Stimulated activated CD4-positive, alpha-beta T cell treated with anti-CD3 and anti-CD28 coated beads, Interleukin-1b, Interleukin-23, amount 100 ng/mL, for 48 hours (primary cell): ENCODE results near the gene PDE6A.

Experiments used
- DNase-seq: peaks from one replicate; pipeline ENCODE4 v3.0.0-alpha.2; 2020

The PDE6A gene

DNA sequence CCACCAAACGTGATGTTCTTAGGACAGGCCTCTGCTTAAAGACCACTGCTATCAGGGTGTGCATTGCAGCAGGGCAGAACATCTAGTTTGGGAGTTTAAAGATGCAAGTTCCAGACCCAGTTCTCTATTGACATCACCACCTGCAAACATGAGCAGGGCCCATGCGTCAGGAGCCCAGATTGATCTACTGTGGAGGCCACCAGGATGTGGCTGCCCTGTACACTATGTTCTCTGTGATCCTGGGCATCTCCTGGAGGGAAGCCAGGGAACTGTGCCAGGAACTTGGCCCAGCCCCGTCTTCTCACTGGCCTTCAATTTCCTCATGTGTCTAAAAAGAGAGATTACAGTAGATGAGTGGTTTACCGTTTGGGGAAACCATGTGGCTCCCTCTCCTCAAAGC is 87.1 kb downstream of the PDE6A start:
- no peak for DNase-seq

DNA sequence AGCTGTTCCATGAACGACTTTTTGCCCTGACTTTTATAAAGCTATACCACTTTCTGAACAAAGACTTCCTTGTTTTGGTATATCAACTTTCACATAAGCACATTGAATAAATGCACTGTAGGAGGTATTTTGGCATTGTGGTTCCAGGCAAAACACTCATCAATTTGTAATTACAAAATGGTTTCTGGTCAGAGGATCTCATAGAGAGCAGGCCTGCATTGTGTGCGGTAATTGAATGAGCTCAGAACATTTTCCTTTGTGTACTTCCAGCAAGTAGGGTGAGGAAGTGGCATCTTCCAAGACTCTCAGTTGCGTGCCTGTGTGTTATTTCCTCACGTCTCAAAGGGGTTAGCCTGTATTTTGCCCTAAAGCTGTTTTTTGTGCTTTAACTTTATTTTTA is 89.2 kb downstream of the PDE6A start:
- no peak for DNase-seq

DNA sequence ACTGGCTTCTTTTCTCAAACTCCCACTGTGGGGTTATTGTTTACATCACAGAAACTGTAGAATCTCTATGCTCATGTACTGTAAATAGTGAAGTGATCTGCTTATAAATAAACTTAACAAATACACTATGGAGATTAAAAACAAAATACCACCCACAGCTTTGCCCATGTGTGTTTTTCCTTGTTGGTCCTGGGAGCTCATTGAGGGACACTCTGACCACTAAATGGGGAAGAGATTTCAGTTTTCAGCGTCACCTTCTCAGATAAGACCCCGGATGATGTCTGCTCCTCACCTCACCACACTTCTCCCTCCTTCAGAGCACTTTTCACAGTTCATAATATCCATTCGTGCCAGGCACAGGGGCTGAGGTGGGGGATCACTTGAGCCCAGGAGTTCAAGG is 89.7 kb downstream of the PDE6A start:
- DNase-seq = no peak

DNA sequence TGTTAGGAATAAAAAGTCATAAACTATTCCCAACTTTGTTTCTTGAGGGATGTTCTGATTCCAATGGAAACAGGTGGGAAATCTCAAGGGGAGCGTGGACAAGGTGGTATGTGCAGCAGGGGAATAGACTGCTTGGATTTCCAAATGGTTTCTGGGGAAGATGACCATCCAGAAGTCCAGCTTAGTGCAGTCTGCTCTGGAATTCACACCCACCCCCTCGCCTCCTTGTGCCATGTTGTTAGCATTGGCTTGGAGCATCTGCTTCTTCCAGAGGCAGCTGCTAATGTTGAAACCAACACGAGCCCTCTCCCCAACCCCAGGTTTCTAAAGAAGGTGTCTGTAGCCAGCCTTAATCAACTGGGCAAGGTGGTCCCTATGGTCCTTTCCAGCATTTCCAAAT is 90.9 kb downstream of the PDE6A start:
- no peak for DNase-seq

DNA sequence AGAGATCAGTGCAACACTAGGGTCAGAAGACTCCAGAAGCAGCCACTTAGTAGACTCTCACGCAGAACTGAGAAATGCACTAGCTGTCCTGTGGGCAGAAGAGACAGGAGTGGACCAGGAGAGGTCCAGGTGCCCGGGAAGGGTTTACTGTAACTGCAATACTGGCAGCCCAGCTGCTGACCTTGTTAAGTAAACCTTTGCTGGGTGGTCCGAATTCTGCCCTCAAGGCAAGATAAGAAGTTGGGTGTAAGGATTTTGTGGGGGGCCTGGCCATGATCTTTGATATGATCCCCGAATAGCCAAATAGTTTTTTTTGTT is 91.3 kb downstream of the PDE6A start:
- no peak for DNase-seq

DNA sequence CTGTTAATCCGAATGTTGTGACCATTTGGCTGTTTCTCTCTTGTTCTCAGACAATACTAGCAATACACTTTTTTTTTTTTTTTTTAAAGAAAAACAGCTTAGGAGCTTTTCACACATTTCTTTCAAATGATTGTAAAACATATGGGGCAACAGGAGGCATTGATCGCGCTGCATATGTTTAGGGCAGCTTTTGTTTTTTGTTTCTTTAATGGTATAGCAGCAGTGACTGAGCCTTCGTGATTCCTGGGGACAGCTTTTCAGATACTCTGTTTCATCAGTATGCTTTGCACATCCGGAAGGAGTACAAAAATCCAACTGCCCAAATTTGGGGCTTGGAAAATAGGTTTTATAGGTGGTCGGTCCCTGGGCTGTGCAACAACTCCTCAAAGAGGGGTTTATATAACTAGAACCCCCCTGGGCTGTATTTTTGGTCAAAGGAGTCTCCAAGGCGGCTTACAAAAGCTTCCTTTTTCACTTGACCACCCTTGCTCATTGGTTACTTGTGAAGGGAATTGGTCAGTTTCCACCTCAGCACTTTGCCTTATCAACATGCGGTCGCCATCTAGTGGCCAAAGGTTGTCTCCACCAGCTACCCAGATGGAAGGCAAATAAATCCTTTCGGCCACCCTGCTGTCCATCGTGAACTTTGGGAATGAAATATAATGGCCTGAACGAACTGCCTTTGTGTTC is 91.8 kb downstream of the PDE6A start:
- peak; percentile 24 for DNase-seq

DNA sequence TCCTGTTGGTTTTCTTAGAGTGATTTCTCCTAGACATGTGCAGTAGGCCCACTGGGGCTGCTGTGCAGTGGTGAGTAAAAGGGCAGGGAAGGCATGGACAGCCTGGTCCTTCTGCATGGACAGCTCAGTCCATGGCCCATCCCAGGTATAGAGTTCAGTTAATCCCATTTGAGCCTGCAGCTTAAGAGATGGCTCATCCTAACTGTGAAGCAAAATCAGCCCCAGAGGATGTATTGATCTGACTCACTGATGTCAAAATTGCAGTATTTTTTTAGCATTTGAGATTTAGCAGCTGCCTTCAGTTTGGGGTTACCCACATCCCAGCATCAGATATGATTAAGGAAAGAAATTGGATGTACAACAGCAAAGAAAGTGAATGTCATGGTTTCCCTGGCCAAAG is 93.4 kb downstream of the PDE6A start:
- DNase-seq = no peak

DNA sequence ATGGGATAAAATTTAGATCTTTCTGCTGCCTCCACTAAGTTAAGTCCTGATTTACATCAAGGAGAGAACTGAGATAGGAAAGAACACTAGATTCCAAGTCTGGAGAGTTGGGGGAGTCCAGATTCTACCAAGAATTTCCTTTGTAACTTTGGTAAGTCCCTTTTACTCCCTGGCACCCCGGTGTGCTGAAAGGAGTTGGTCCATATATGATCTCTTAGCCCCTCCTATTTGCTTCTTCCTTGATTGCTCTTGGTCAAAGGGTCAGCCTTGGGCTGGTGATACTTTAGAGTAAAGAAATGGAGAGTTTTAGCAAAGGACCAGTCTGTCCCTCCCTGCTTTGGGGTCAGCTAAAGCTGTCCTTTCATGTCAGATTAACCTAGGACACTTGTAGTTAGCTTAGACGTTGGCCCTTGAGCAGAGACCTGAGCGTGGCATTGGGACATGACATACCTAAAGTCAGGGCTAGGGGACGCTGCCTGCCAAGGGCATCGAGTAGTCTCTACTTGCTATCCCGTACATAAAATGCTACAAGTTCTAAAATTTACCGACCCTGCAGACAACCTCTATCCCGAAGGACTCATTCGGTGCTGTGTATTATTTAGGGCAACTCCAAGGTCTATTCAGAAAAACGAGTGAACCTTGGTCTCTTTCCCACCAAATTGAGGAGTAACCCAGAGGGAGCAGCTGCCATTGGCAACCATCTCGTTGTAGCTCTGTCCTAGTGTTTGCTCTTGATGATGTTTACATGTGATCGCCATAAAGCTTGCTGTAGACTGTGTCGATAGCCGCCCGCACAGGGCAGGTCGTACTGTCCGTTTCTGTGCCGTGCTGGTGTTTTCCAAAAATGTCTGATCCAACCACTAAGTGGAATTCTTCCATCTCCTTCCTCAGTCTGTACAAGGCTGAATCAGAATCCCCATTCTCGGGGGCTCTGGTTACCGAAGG is 94.4 kb downstream of the PDE6A start:
- DNase-seq = no peak

DNA sequence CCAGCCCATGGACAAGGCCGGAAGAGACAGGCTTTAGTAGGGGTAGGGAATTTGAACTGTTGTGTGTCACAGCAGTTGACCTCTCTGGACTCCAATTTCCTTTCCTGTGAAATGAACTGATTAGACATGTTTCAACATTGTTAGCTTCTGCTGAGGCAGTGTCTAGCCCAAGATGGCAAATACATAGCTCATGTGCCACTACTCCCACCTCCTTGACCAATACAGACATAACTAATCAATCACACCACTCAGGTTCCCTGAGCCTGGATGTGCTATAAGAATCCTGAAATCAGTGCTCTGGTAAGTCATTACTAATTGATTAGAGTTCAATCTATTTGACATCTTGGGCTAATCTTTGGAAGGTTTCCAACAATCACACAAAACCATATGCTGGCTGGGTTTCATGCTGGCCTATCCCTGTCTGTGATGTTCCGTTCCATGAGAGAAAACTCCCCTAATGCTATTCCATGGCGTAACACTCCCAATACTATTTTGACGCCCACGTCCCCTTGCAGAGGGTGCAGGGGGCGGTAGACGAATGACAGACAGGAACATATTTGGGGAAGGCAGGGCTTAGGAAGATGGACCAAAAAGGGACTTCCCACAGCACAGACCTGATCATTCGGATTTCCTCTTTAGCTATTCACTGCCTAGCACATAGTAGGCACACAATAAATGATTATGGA is 95.2 kb downstream of the PDE6A start:
- DNase-seq = no peak

DNA sequence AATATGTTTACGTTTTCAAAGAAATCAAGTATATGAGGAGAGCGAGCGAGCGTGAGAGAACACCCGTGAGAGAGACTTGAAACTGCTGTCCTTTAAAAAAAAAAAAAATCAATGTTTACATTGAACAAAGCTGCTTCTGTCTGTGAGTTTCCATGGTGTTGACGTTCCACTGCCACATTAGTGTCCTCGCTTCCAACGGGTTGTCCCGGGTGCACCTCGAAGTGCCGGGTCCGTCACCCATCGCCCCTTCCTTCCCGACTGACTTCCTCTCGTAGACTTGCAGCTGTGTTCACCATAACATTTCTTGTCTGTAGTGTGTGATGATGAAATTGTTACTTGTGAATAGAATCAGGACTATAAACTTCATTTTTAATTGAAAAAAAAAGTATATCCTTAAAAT is 97.0 kb downstream of the PDE6A start:
- DNase-seq = no peak

DNA sequence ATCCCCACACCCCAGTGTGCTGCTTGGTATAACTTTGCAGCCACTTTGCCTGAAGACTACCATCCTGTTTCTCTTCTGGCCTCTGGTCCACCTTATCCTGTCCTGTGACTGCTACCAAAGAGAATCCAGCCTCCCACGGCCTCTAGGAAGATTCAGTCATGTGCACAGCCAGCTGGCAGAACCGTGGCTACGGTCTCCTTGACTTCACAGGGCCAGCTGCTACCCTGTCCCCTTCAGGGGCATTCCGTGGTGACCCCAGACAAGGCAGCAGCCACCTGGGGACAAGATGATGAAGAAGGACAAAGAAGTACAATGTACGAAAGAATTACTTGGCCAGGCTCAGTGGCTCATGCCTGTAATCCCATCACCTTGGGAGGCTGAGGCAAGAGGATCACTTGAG is 98.6 kb downstream of the PDE6A start:
- no peak for DNase-seq

DNA sequence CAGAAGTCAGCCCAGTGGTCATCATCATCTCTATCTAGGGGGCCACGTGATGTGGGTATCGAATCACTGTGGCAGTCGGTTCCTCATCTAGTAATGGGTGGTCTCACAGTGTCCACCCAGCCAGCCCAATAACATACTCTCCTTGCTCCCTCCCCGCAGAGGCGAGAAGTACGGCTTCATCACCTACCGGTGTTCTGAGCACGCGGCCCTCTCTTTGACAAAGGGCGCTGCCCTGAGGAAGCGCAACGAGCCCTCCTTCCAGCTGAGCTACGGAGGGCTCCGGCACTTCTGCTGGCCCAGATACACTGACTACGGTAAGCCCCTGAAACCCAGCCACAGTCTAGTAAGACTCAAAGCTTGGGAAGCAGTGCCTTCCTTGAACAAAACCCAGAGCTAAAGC is 99.0 kb downstream of the PDE6A start:
- DNase-seq = no peak

DNA sequence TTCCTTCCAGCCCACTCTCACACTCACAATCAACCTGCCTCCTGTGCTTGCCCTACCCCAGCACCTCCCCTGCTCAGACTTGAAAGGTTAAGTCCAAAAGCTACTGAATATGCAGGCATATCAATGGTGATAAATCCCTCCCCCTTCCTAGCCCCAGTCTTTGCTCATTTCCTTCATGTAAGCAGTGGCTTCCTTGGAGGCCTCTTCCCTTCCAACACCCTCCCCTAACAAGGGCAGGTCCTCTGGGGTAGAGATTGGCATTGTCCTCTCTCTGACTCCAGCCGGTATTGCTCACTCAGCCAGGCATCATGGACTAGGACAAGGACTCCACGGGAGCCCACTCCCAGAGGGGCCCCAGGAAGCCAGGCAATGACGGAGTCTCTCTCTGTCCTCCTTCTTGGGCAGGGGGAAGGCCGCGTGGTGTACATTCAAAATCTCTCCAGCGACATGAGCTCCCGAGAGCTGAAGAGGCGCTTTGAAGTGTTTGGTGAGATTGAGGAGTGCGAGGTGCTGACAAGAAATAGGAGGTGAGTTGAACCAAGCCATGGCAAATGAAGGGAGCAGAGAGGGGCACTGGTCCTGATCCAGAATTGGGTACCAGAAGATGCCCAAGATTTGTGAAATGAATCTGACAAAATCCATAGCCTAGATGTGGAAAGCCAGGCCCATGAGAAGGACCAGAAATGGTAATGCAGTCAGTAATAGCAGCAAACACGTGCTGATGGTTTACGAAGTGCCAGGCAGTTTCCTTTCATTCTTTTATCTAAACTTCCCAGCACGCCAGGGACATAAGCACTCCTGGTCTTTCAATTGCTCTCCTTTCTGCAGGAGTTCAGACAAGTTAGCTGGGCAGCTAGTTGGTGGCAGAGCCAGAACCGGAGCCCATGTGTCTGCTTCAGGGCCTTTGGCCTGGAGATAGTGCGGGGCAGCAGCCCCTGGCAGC is 102.5 kb downstream of the PDE6A start:
- DNase-seq = no peak

DNA sequence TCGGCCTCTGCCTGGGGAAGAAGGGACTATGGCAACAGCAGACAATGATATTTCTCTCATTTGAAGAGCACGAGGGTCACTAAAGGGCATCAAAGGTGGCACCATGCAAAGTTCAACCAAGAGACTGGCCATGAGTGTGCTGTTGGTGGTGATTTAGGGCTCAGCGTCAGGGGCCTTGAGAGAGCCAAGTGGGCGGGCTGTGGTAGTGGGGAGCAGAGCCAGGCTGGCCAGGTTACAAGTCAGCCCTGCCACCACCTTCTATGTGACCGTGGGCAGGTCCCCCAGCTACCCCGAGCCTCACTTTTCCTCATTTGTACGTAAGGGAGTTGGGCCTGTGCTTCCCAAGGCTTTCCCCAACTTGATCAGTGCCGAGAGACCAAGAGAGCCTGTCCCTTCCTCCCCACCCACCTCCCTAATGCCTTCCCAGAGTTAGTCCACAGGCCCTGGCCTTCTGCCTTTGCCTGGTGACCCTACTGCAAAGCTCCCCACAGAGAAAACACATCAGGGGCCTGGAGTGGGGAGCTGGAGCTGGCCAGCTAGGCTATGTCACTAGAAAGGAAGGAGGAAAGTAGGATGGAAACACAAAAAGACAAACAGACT is 104.3 kb downstream of the PDE6A start:
- no peak for DNase-seq

DNA sequence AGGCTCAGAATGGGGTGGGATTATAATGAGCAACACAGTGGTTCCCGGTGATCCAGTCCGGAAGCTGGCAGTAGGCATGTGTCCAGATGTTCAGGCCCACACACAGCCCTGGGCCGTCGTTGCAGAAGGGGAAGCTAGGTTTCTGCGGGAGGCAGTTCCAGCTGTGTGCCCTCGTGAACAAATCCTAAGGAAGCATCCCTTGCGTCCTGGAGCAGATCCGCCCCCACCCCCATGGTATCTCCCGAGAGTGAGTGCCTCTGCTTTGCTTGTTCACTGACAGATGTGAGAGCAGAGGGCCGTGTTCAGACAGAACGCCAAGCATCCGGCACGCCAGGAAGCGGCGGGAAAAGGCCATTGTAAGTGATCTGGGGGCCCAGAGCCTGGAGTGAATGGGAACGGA is 104.8 kb downstream of the PDE6A start:
- DNase-seq = no peak

DNA sequence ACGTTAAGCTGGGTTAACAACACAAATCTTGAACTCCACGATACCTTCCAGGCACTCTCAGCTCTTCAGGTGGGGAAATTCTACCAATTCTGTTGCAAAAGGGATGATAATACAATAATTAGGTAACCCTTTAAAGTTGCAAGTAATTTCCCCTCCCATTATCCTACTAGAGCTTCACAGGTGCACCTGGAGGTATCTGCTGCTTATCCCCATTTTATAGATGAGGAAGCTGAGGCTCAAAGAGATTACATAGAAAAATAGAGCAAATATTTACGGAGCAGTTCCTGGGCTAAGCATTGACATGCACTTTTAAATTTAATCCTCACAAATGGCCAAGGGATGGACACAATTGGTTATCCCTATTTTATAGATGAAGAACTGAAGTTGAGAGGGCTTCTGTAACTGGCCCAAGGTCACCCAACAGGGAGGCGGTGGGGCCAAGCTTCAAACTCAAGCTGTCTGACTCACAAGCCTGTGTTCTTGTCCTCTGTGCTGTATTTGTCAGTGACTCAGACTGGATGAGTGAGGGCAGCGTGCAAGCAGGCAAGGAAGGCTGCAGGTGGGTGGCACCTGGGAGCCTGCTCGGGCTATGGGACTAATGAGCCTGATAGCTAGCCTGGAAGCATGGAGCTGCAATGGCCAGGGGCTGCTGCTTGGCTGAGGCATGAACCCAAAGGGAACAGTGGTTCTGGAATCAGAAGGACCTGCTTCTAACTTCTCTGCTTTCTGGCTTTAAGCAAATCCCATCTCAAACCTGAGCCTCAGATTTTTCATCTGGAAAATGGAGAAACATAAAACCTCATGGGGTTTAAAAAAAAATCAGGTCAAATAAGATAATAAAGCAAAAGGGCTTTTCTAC is 105.5 kb downstream of the PDE6A start:
- no peak for DNase-seq

DNA sequence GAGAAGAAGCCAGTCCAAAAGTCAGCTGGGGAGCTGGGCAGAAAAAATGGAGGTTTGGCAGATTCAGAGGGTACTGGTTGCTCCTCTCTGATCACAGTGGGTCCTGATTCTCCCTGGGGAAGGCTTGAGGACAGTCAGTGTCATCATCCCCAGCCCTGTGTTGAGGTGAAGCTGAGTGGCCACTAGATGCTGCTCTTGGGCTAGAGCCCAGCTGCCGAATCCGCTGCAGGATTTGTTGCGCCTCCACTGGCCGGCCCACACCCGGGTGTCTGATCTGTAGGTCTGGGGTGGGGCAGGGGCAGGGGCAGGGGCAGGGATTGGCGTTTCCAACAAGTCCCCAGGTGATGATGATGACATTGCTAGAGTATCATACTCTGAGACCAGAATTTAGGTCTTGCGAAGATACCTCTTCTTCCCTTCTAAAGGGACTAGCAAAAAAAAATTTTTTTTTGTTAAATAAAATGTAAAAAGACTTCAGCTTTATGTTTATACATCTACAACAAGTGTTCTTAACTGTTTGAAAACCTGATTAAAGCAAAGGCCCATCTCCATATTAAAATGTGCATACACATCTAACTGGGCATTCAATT is 106.8 kb downstream of the PDE6A start:
- peak; percentile 19 for DNase-seq

DNA sequence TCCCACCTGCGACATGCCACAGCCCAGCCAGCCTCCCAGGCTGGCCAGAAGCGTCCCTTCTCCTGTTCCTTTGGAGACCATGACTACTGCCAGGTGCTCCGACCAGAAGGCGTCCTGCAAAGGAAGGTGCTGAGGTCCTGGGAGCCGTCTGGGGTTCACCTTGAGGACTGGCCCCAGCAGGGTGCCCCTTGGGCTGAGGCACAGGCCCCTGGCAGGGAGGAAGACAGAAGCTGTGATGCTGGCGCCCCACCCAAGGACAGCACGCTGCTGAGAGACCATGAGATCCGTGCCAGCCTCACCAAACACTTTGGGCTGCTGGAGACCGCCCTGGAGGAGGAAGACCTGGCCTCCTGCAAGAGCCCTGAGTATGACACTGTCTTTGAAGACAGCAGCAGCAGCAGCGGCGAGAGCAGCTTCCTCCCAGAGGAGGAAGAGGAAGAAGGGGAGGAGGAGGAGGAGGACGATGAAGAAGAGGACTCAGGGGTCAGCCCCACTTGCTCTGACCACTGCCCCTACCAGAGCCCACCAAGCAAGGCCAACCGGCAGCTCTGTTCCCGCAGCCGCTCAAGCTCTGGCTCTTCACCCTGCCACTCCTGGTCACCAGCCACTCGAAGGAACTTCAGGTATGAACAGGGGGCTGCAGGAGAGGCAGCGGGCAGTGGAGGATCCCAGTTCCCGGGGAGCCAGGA is 108.0 kb downstream of the PDE6A start:
- DNase-seq = no peak

DNA sequence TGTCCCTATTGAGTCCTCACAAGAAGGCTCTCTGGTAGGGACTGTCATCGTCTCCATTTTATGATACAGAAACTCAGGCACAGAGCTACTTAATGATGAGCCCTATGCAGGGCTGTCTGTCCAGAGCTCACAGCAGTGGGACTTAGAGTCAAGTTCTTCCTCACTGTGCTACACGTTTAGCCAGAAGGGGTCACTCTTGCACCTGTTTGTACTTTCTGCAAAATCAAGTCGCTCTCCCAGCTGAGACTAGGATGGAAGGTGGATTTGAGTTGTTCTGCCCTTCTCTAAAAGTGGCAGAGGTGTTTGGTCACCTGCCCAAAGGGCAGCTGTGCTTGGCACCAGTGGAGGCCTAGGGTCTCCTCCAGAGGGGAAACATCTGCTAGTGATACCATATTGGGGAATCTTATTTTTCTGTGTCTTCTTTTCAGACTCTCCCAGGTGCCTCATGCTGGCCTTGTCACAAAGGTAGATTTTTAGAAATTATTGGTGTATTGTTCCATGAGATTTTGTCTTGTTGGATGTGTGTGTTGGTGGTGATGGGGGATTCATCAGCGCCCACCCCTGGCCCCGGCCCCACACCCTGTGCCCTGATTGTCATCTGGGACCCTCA is 110.2 kb downstream of the PDE6A start:
- peak; percentile 47 for DNase-seq
